H1 (cell line): ENCODE results near the gene ZNF584.

ENCODE experiments used
- EGR1 ChIP-seq: IDR thresholded peaks from 2 replicates; pipeline ENCODE4 v1.6.1; 2011; ENCODE audit warnings: low read depth, low read length, borderline replicate concordance
- EZH2 ChIP-seq: fragments of 200-600 bp; sonication (generic); IDR thresholded peaks from 2 replicates; pipeline ENCODE4 v1.7.1; 2012; ENCODE audit warnings: low read depth, mild to moderate bottlenecking, moderate library complexity, low read length, inconsistent platforms; ENCODE audit not compliant: severe bottlenecking
- POLR2A ChIP-seq, 2 experiments: IDR thresholded peaks; 1 replicate in 1 of 2; 2 replicates in 1 of 2; pipeline ENCODE4 v1.6.1; 2011; ENCODE audit warnings: low read depth in 2 of 2, low read length in 2 of 2, mild to moderate bottlenecking in 2 of 2; ENCODE audit errors: control extremely low read depth in 1 of 2
- TAF1 ChIP-seq: IDR thresholded peaks from 2 replicates; pipeline ENCODE4 v1.6.1; 2011; ENCODE audit warnings: mild to moderate bottlenecking, low read depth, low read length
- TF ChIP-seq, protein P1 (sequence below), 3 experiments: IDR thresholded peaks; 1 replicate in 2 of 3; 2 replicates in 1 of 3; pipeline versions ENCODE4 v1.5.1 to v1.6.1; 2011; ENCODE audit warnings: low read length in 3 of 3, mild to moderate bottlenecking in 3 of 3, inconsistent platforms in 2 of 3, low read depth in 1 of 3, moderate library complexity in 1 of 3; ENCODE audit not compliant: insufficient read depth in 1 of 3; ENCODE audit errors: control extremely low read depth in 1 of 3

DNA sequence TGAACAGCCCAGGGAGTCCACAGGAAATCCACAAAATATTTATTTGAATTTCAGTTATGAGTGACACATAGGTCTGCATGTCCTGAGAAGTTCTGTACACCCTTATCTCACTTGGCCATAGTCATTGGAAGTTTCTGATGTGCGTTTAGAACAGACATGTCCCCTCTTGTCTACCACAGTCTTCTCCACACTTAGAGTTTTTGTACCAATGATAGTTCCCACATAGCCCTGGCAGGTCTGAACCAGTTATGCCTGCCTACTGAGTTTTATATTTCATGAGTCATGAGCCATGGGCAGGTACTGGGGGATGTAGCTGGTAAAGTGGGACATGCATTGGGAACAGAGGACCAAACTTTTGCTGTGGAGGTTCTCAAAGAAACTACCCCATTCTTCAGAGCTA, 20.2 kb downstream of the ZNF584 start:
- TF ChIP-seq, protein P1, sequence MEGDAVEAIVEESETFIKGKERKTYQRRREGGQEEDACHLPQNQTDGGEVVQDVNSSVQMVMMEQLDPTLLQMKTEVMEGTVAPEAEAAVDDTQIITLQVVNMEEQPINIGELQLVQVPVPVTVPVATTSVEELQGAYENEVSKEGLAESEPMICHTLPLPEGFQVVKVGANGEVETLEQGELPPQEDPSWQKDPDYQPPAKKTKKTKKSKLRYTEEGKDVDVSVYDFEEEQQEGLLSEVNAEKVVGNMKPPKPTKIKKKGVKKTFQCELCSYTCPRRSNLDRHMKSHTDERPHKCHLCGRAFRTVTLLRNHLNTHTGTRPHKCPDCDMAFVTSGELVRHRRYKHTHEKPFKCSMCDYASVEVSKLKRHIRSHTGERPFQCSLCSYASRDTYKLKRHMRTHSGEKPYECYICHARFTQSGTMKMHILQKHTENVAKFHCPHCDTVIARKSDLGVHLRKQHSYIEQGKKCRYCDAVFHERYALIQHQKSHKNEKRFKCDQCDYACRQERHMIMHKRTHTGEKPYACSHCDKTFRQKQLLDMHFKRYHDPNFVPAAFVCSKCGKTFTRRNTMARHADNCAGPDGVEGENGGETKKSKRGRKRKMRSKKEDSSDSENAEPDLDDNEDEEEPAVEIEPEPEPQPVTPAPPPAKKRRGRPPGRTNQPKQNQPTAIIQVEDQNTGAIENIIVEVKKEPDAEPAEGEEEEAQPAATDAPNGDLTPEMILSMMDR (IDR thresholded peaks at IDR 0.05; ENCODE audit: control extremely low read depth in 1 of 3, insufficient read depth in 1 of 3, low read depth in 1 of 3, low read length in 3 of 3), result no peak
- TF ChIP-seq POLR2A (IDR thresholded peaks at IDR 0.05; ENCODE audit: control extremely low read depth in 1 of 2, low read depth in 2 of 2, low read length in 2 of 2) (no peak), TAF1 (no peak), EZH2 (no peak), EGR1 (no peak)
